ENCODE results near the gene VAV2. TPM values are rescaled to one million over a fixed set of nuclear protein-coding genes. Genes with fewer than 3 reads are reported as not detected.
A peak's percentile ranks its signal among the peaks of the same experiment; 100 is the strongest.

The VAV2 gene
- total RNA-seq, 1 donor from 2014 or later: 12.7 TPM

DNA sequence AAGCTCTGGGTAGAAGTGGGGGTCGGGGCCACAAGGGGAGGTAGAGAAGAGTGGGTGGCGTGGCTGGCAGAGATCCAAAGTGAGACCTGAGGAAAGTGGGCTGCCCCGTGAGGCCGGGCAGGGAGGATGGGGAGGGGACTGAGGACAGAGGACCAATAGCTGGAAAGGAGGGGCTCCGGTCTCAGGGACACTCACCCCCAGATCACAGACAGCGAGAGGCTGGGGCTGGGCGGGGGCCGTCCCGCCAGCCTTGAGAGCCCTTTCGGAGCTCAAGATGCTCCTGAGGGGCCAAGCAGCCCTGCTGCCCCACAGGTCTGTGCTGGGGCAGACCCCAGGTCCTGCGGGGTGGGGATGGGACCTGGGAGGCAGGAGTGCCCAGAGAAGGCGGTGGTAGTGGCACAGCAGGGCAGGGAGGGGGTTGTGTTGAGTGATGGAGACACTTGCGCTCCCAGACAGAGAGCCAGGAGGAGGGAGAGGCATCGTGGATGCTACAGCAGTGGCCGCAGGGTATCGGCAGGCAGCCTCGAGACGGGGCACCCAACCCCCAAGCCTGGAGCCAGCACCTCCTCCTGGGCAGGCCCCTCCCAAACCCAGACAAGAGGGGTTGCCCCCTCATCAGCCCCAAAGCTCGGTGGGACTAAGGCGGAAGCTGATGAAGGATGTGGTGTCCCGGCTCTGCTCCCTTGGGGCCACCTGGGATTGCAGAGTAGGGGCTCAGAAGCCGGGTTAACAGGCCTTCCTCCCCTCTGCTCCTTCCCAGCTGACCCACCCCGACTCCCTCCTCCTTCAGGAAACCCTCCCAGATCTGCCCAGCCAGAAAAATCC lies 257.3 kb downstream of the VAV2 start:
- intact Hi-C loops (cut with DNase I): no loop called here

GRCh38 chr9:133733796-133734533 lies 258.2 kb downstream of the VAV2 start:
- Histone ChIP-seq H3K27ac (no peak overlapping the region), H3K4me3 (no peak overlapping the region), H3K4me1 (no peaks in the 10 kb centered on the region), H3K9me3 (no peaks in the 10 kb centered on the region), H3K36me3 (no peaks in the 10 kb centered on the region), H3K27me3 (no peaks in the 10 kb centered on the region)
- peak in 1 of 2 donors; percentile 60 for DNase-seq (ENCODE audit: low spot score in 2 of 2)
- intact Hi-C loops (cut with DNase I): no loop called here
- TF ChIP-seq CTCF (IDR thresholded peaks at IDR 0.05): no peak

More for the DNA sequence above, 257.3 kb downstream of the VAV2 start:
- Histone ChIP-seq H3K27me3 (no peaks in the 10 kb centered on the region), H3K36me3 (no peaks in the 10 kb centered on the region), H3K4me1 (no peaks in the 10 kb centered on the region), H3K27ac (no peak overlapping the region), H3K4me3 (no peak overlapping the region), H3K9me3 (no peaks in the 10 kb centered on the region)
- peak in 1 of 2 donors; percentile 54 for DNase-seq (ENCODE audit: low spot score in 2 of 2)
- no peak for TF ChIP-seq CTCF (IDR thresholded peaks at IDR 0.05)

- Histone ChIP-seq H3K27me3 (no peaks in the 10 kb centered on the region), H3K27ac (no peak overlapping the region), H3K4me3 (no peak overlapping the region), H3K9me3 (no peaks in the 10 kb centered on the region), H3K36me3 (no peaks in the 10 kb centered on the region), H3K4me1 (no peaks in the 10 kb centered on the region)
- no peak for DNase-seq (ENCODE audit: low spot score in 2 of 2)
- no peak for TF ChIP-seq CTCF (IDR thresholded peaks at IDR 0.05)
- intact Hi-C loops (cut with DNase I): no loop called here
Measured at GRCh38 chr9:133733421-133733795, 258.7 kb downstream of the VAV2 start.

DNA sequence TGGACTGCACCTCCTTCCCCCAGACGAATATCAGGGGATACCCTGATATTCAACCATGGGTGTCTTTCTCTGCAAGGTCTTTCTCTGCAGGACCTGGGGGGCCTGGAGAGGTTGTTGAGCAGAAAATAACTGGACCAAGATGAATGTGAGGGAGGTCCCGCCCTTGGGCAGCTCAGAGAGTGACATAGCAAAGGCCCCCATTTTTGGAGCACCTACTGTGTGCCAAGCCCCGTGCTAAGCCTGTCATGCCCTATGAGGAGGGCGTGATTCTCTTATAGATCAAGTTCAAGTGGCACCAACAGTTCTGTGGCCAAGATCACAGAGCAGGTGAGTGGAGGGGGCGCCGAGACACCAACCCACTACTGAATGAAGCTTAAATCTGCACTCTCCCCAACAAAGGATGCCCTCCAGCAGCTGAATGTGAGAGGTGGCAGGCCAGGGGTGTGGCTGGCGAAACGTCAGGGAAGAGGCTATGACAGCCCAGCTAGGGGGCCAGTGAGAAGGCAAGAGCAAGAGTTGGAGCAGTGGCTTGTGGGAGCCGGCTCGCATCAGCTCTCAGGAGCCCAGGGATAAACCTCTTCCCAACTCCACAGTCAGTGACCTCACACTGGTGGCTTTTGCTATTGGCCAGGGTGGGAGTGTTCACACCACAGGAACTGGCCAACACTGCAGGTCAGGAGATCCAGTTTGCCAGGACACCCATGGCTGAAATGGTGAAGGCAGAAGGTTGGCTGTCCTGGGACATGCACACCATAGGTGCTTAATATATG lies 259.3 kb downstream of the VAV2 start:
- H3K36me3 ChIP-seq: no peaks in the 10 kb centered on the region
- no peaks in the 10 kb centered on the region for H3K4me1 ChIP-seq
- peak in 1 of 2 donors; percentile 54 for DNase-seq (ENCODE audit: low spot score in 2 of 2)
- no peak overlapping the region for H3K4me3 ChIP-seq
- H3K27ac ChIP-seq: no peak overlapping the region
- intact Hi-C loops (cut with DNase I): no loop called here
- no peaks in the 10 kb centered on the region for H3K9me3 ChIP-seq
- TF ChIP-seq CTCF (IDR thresholded peaks at IDR 0.05): no peak
- H3K27me3 ChIP-seq: no peaks in the 10 kb centered on the region

- H3K4me1 ChIP-seq: no peaks in the 10 kb centered on the region
- peak in 1 of 2 donors; percentile 51 for DNase-seq (ENCODE audit: low spot score in 2 of 2)
- no peak overlapping the region for H3K27ac ChIP-seq
- no peaks in the 10 kb centered on the region for H3K9me3 ChIP-seq
- H3K27me3 ChIP-seq: no peaks in the 10 kb centered on the region
- H3K4me3 ChIP-seq: no peak overlapping the region
- no peaks in the 10 kb centered on the region for H3K36me3 ChIP-seq
- no peak for TF ChIP-seq CTCF (IDR thresholded peaks at IDR 0.05)
- intact Hi-C loops (cut with DNase I): no loop called here
Measured at GRCh38 chr9:133731876-133732638, 260.1 kb downstream of the VAV2 start.
